GM12873 (cell line): ENCODE measurements around the gene NT5DC4.

Experiments used
- TF ChIP-seq, protein P1 (sequence below): IDR thresholded peaks from 2 replicates; pipeline ENCODE4 v1.5.1; 2012; ENCODE audit warnings: low read depth, mild to moderate bottlenecking, moderate library complexity, low read length, control low read depth; ENCODE audit not compliant: insufficient read depth; ENCODE audit errors: missing control alignments

NT5DC4 gene

DNA sequence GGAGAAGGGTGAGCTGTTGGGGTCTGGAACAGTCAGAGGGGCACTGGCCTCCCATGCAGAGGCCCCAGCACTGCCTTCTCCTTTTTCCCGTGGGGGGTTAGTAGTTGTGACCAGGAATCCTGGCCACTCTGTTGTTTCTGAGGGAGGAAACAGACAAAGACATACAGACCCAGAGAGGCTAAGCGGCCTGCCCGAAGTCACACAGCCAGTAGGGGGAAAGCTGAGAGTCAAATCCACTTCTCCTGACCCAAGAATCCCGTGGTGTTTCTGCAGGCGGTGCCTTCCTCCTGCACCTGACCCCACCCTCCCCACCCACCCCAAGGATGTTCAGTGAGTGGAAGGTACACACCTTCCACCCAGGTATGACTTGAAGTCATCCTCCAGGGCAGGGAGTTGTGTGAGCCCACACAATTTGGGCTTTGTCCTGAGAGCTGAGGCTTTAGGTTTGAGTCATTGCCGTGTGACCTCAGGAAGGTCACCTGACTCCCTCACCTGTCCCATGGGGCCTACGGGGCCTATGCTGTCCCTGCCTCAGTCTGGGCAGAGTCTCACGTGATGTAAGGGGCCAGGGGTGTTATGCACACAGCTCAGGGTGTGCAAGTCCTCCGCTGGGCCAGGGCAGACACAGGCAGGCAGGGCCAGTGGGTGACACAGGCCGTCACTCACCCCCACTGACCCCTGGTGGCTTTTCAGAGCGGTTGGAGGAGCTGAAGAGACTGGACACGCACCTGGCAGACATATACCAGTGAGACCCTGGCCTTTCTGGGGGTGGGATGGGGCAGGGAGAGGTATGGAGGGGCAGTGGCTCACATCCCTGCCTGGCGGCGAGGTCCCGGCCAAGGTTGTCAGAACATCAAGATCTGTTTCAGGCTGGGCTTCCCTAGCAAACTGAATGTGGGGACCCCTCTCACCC is 5.0 kb downstream of the NT5DC4 start:
- TF ChIP-seq, protein P1, sequence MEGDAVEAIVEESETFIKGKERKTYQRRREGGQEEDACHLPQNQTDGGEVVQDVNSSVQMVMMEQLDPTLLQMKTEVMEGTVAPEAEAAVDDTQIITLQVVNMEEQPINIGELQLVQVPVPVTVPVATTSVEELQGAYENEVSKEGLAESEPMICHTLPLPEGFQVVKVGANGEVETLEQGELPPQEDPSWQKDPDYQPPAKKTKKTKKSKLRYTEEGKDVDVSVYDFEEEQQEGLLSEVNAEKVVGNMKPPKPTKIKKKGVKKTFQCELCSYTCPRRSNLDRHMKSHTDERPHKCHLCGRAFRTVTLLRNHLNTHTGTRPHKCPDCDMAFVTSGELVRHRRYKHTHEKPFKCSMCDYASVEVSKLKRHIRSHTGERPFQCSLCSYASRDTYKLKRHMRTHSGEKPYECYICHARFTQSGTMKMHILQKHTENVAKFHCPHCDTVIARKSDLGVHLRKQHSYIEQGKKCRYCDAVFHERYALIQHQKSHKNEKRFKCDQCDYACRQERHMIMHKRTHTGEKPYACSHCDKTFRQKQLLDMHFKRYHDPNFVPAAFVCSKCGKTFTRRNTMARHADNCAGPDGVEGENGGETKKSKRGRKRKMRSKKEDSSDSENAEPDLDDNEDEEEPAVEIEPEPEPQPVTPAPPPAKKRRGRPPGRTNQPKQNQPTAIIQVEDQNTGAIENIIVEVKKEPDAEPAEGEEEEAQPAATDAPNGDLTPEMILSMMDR, result peak; percentile 25

DNA sequence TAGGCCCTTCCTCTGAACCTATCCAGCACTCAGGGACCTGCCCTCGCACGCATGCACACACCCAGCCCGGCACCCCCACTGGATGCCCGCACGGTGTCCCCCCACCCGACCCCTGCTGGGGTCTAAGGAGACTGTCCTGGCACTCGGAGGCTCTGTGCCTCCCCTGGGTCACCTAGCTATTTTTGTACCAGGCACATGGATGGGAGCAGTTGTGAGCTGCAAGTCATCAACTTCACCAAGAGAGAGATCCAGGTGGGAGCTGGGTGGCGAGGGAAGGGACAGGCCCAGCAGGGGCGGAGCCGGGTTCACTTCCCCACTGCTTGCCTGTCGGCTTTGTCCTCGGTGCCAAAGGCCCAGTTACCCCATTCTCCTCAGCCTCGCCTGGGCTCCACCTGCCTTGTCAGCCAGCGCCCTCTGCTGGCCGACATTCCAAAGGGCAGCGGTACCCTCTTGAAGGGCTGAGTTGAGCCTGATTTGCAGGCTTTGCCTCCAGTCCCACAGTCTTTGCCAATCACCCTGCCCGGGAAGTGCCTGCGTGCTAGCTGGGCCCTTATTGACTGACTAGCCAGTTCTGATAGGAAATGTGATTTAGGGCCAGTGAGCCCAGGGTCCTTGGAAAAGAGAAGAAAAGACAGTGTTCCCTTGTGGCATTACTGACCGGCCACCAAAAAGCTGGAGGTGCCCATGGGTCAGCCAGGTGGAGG is 5.8 kb downstream of the NT5DC4 start:
- TF ChIP-seq, protein P1, result peak; percentile 96

DNA sequence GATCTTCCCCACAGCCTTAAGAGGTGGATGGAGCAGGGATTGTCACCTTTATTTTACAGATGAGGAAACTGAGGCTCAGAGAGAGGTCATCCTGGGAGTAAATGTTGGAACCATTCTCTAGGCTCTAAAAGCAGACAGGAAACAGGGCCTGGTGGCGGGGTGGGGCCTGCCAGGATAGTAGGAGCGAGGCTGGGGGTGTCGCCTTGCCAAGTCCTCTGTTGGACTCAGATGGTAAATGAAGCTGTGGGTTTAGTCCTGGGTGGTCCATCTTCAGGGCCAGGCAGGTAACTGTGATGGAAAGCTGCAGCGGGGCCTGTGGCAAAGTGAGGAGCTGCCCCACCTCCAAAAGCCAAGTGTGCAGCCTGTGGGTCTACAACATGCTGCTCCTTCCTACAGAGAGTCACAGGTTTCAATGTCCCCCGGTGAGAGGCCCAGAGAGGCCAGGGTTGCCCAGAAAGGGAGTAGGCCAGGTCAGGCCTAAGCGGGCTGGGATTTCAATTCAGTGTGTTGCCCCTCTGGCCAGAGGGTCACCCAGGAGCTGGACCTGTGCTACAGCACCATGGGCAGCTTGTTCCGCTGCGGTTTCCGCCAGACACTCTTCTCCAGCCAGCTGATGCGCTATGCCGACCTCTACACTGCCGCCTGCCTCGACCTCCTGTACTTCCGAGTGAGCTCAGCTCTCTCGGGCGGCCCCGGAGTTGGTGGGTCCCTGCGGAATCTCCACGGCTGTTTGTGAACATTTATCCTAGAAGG is 6.6 kb downstream of the NT5DC4 start:
- TF ChIP-seq, protein P1, result no peak

DNA sequence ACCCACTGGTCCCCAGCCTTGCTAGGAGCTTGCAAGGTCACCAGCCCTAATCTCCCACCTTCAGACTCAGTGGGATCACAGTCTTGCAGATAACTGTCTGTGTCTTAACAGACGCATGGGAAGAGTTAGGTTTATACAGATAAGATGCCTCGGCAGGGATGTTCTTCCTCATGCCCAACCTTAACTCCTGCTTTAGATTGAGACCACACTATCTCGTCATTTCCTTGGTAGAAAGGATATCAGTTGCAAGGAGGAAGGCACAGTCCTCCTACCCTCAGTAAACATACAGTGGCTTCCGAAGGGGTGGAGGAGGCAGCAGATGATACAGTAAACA is 7.2 kb downstream of the NT5DC4 start:
- TF ChIP-seq, protein P1, result no peak

DNA sequence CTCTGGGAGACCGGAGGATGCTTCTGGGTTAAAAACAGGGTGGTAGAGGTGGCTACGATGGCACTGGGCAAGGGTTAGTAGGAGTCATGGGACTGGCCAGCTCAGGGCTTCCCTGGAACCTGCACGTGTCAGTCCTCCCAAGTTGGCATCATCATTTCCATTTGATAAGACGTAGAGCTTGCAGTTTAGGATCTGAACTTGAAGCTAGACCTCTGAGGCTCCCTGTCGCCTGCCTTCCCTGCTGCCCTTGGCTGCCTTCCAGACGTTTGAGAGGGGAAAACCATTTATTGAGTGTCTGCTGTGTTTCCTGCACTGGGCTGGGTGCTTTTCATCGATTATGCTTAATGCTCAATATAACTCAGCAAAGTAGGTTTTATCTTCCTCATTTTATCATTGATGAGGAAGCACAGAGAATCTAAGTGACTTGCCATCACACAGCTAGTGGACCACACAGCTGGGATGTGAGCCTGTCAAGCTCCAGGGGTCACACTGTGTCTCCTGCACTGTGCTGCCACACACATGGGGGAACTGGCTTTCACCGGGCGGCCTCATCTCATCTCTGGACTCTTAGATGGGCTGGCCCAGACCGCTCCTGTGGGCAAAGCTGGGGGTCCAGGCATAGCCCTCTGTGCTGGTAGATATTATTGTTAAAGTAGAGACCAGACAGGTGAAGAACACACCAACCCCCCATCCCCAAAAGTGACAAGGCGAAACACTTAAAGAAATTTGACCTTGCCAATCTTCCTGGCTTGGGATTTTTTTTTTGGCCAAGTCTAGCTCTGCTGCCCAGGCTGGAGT is 7.8 kb downstream of the NT5DC4 start:
- TF ChIP-seq, protein P1, result no peak

DNA sequence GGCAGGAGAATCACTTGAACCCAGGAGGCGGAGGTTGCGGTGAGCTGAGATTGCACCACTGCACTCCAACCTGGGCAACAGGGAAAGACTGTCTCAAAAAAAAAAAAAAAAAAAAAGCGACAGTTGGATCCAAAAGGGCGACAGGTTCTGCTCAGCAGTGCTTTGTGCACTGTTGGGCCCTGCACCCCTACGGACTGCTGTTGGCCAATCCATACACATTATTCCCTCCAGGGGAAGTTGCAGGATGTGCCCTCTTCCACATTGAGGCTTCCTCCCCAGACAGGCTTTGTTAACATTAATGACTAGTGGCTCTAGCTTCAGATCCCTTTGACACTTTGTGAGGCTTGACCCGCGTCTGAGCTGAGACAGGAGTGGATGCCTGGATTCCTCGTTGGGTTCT is 9.4 kb downstream of the NT5DC4 start:
- TF ChIP-seq, protein P1, result no peak
